Measurements from ENCODE around the gene IGFLR1. TPM values are rescaled to one million over a fixed set of nuclear protein-coding genes. Genes with fewer than 3 reads are reported as not detected.

The IGFLR1 gene
- total RNA-seq, 2 donors from 2014 or later = 6.0 to 11.2 TPM

GRCh38 chr19:35733180-35734125, 8.8 kb downstream of the IGFLR1 start:
- 90 to 92% methylated on average over 22 to 30 of the region's 35 CpGs for WGBS, 2 donors
- DNase-seq = no peak
- Histone ChIP-seq H3K9me3 (no peaks in the 10 kb centered on the region), H3K4me1 (no peaks in the 10 kb centered on the region), H3K27ac (no peak overlapping the region), H3K36me3 (replicated peaks in 1 of 2; ENCODE audit: insufficient read depth in 1 of 2, low read depth in 2 of 2) (peaks cover 8 to 44% of the 10 kb centered on the region in 2 donors), H3K27me3 (no peaks in the 10 kb centered on the region), H3K4me3 (no peak overlapping the region)
- ATAC-seq = no peak
- intact Hi-C loops (cut with DNase I) = no loop called here
- TF ChIP-seq, protein P1, sequence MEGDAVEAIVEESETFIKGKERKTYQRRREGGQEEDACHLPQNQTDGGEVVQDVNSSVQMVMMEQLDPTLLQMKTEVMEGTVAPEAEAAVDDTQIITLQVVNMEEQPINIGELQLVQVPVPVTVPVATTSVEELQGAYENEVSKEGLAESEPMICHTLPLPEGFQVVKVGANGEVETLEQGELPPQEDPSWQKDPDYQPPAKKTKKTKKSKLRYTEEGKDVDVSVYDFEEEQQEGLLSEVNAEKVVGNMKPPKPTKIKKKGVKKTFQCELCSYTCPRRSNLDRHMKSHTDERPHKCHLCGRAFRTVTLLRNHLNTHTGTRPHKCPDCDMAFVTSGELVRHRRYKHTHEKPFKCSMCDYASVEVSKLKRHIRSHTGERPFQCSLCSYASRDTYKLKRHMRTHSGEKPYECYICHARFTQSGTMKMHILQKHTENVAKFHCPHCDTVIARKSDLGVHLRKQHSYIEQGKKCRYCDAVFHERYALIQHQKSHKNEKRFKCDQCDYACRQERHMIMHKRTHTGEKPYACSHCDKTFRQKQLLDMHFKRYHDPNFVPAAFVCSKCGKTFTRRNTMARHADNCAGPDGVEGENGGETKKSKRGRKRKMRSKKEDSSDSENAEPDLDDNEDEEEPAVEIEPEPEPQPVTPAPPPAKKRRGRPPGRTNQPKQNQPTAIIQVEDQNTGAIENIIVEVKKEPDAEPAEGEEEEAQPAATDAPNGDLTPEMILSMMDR (IDR thresholded peaks at IDR 0.05) = no peak
- TF ChIP-seq POLR2A (IDR thresholded peaks at IDR 0.05) = no peak

- peaks cover 5 to 45% of the 10 kb centered on the region in 2 donors for H3K36me3 ChIP-seq (replicated peaks in 1 of 2; ENCODE audit: insufficient read depth in 1 of 2, low read depth in 2 of 2)
- H3K4me3 ChIP-seq = no peak overlapping the region
- no peak for ATAC-seq
- 91% methylated on average over 22 of the region's 25 CpGs; no CpG with 5 or more reads in 1 of the 2 donors for WGBS, 2 donors
- no peak overlapping the region for H3K27ac ChIP-seq
- TF ChIP-seq, protein P1 (IDR thresholded peaks at IDR 0.05) = no peak
- TF ChIP-seq POLR2A (IDR thresholded peaks at IDR 0.05) = no peak
- no peaks in the 10 kb centered on the region for H3K27me3 ChIP-seq
- no peak for DNase-seq
- no peaks in the 10 kb centered on the region for H3K4me1 ChIP-seq
- intact Hi-C loops (cut with DNase I) = no loop called here
- no peaks in the 10 kb centered on the region for H3K9me3 ChIP-seq
These were observed 9.6 kb downstream of the IGFLR1 start for GRCh38 chr19:35732540-35733179.

DNA sequence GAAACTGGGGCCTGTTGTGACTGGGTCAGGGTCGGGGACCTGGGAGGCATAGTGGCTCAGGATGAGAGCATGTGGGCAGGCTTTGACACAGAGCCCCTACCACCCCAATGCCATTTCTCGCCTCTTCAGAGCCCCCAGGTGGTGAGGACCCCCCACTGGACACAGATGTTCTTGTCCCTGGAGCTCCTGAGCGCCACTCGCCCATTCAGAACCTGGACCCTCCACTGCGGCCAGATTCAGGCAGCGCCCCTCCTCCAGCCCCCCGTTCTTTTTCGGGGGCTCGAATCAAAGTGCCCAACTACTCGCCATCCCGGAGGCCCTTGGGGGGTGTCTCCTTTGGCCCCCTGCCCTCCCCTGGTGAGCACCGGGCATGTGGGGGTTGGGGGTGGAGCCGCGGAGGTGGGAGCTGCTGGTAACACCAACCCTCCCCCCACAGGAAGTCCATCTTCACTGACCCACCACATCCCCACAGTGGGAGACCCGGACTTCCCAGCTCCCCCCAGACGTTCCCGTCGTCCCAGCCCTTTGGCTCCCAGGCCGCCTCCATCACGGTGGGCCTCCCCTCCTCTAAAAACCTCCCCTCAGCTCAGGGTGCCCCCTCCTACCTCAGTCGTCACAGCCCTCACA, 10.4 kb downstream of the IGFLR1 start:
- no peak for TF ChIP-seq POLR2A (IDR thresholded peaks at IDR 0.05)
- TF ChIP-seq, protein P1 (IDR thresholded peaks at IDR 0.05) = no peak

DNA sequence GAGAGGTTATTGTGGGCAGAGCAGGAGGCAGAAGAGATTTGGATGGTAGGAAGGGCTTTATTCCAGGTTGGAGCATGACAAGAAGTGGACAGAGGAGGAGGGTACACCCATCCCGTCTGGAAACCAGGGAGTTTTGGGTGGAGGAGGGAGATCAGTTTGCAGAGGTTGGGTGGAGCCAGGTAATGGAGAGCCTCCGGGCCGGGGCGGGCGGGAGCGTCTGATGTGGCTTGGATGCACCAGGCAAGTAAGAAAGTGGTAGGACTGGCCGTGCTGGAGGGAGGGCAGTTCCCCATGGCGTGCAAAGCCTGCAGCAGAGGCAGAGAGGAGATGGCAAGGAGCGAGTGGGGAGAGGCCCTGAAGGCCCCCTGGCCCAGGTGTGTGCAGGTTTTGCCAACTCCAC, 10.9 kb downstream of the IGFLR1 start:
- WGBS, 2 donors = 93% methylated on average over 9 of the region's 9 CpGs
- H3K9me3 ChIP-seq = no peaks in the 10 kb centered on the region
- no peak overlapping the region for H3K27ac ChIP-seq
- no peak for DNase-seq
- ATAC-seq = no peak
- no peak overlapping the region for H3K4me3 ChIP-seq
- H3K4me1 ChIP-seq = no peaks in the 10 kb centered on the region
- intact Hi-C loops (cut with DNase I) = no loop called here
- TF ChIP-seq, protein P1 (IDR thresholded peaks at IDR 0.05) = no peak
- TF ChIP-seq POLR2A (IDR thresholded peaks at IDR 0.05) = no peak
- peaks cover 5 to 50% of the 10 kb centered on the region in 2 donors for H3K36me3 ChIP-seq (replicated peaks in 1 of 2; ENCODE audit: insufficient read depth in 1 of 2, low read depth in 2 of 2)
- no peaks in the 10 kb centered on the region for H3K27me3 ChIP-seq

More for the DNA sequence above, 10.4 kb downstream of the IGFLR1 start:
- ATAC-seq = no peak
- Histone ChIP-seq H3K9me3 (no peaks in the 10 kb centered on the region), H3K27me3 (no peaks in the 10 kb centered on the region), H3K4me3 (no peak overlapping the region), H3K27ac (no peak overlapping the region), H3K36me3 (replicated peaks in 1 of 2; ENCODE audit: insufficient read depth in 1 of 2, low read depth in 2 of 2) (peaks cover 5 to 50% of the 10 kb centered on the region in 2 donors), H3K4me1 (no peaks in the 10 kb centered on the region)
- WGBS, 2 donors = 89 to 90% methylated on average over 17 to 20 of the region's 21 CpGs
- DNase-seq = no peak
- intact Hi-C loops (cut with DNase I) = no loop called here
